NCI-H82 treated with DMSO at 0.1 percent for 48 hours (cell line): ENCODE measurements around the gene SIGLEC8.
"Not testable (repeated sequence)": the region's sequence is repeated elsewhere in the genome, so short reads cannot be mapped to it uniquely, and the experiment has no call there.

Source experiments
- DNase-seq: peaks from one replicate; lab custom pipeline; 2025; ENCODE audit not compliant: unreplicated experiment; lab: John Stamatoyannopoulos, UW

The SIGLEC8 gene

DNA sequence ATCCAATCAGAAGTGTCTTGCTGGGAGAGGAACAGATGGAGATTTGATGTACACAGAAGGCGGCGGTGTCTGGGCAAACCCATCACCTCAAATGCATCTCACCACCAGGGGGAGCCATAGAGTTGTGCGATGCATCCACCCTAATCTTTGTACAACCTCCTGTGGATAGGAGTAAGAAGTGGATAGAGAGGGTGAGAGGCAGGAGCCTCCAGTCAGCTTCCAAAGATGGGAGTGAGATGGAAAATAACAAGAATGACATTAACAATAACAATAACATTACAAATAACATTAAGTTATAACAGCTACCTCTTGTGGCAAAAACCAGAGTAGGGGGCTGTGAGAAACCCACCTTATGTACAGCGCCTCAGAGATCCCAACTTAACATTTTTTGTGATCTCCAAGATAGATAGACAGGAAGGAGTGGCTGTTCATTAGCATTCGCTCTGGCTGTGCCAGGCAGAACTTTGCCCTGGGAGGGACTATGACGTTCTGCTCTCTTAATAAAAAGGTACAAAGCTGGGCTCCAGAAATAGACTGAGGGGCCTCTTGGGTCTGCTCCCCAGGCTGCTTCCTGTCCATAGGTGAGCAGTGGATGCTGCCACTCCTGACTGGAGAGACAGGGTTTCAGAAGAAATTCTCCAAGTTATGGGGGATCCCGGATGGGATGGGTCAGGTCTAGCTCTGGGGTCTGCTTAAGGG lies 14.9 kb upstream of the SIGLEC8 start:
- peak; percentile 73 for DNase-seq

DNA sequence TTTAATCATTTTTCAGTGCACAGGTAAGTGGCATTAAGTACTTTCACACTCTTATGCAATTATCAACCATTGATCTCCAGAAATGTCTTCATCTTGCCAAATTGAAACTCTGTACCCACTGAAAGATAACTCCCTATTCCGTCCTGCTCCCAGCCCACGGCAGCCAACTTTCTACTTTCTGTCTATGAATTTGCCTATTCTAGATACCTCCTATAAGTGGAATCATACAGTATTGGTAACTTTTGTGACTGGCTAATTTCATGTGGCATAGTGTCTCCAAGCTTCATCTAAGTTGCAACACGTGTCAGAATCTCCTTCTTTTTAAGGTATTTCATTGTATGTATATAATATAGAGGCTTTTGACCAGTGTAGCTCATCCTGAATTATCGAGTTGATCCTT lies 14.4 kb upstream of the SIGLEC8 start:
- DNase-seq: no peak

DNA sequence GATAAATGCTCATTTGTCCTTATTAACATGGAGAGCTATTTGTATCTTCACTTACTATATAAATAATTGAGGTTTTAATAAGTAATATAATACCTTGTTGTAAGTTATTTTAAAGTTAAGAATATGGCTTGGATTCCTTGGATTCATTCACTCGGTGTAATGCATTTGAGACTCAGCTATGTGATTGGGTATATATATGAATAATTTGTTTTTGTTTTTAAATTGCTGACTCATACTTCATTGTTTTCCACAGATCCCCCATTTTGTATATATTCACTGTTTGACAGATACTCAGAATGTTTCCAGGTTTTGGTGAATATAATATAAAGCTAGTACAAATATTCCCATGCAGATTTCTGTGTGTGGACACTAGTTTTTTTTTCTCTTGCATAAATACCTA lies 13.3 kb upstream of the SIGLEC8 start:
- no peak for DNase-seq

DNA sequence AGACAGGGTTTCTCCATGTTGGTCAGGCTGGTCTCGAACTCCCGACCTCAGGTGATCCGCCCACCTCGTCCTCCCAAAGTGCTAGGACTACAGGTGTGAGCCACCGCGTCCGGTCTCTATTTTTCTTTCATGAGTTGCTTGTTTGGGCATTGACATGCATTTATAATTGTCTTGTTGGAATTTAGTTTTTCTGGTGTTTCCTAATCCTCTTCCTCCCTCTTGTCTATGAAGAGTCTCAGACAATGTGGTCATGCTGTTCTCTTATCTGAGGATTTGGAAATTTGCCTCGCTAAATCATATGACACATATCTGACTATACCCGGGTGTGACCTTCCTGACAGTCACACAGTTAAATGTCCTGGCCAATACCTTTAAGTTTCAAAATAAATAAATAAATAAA lies 12.7 kb upstream of the SIGLEC8 start:
- DNase-seq: no peak

DNA sequence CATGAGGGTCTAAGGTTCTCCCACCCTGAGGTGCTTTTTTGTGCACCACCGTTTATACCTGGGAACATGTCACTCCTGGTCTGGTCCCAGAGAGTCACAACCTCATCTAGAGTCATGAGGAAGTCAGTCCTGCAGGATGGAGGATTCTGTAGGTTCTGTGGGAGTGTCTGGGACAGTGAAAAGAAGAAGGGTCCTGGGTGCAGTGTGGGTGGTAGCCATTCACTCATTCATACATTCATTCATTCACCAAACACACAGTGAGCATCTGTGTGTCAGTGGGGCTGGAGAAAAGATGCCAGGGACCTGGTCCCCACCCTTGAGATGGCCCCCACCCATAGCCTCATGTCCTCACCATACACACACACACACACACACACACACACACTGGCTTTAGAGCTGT lies 11.4 kb upstream of the SIGLEC8 start:
- no peak for DNase-seq

DNA sequence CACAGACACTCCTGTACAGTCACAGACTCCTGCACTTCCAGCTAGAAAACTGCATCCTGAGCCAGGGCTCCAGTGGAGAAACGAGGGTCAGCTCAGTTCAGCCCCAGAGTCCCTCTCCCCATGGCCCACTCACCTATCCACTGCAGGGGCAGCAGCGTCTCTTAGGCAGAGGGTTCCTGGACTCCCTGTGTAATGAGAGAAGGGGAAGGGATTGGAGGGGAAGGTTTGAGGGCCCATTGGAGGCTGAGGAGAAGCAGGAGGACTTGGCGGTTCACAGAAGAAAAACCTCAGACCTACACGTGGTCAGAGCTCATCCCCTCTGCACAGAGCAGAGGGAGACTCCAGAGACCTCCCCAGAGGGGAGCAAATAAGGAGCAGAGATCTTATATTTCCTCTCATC lies 10.9 kb upstream of the SIGLEC8 start:
- no peak for DNase-seq

DNA sequence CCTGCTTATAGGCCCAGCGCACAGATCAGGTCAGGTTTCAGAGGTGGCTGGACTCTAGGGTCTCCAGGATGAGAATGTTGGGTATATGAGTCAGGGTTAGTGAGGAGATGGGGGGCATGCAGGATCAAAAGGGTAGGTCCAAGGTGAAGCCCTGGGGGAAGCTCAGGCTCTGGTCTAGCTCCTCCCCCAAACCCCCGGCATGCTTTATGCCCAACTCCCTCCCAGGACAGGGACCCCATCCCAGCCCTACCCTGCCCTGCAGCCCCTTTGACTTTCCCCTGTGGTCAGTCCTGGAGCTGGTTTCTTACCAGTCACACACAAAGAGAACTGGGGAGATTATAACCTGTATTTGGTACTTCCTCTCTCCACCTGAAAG lies 10.3 kb upstream of the SIGLEC8 start:
- no peak for DNase-seq

DNA sequence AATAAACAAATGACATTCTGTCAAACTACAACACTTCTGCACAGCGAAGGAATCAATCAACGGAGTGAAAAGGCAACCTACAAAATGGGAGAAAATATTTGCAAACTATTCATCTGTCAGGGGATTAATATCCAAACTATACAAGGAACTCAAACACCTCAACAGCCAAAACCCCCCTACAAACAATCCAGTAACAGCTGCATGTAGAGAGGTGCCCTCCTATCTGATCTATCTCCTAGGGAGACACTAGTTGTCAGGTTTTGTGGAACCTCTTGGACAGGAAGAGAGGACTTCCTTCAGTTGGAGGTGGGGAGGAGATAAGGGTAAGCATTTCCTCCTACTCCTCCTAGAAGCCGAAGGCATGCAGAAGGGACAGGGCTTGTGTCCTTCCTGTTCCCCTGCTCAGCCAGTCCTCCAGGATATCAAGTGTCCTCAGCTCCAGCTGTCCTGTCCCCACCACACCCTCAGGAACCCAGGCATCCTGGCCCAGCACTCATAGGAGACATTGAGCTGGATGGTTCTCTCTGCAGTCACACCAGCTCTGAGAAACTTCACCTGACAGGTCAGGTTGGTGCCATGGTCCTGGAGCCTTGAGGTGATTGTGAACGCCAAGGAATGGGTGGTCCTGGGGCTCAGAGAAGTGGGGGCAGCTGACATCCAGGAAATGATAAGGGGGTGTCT lies 9.8 kb upstream of the SIGLEC8 start:
- DNase-seq: no peak

DNA sequence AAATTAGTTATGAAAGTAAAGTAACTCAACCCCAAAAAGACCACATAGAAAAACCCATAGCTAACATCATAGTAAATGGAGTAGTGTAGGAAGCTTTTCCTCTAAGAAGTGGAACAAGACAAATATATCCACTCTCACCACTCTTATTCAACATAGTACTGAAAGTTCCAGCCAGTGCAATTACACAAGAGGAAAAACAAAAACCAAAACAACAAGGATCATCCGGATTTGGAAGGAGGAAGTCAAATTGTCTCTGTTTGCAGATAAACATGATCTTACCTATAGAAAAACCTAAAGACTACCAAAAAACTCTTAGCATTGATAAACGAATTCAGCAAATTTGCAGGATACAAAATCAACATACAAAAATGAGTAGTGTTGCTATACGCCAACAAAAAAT lies 8.5 kb upstream of the SIGLEC8 start:
- no peak for DNase-seq

DNA sequence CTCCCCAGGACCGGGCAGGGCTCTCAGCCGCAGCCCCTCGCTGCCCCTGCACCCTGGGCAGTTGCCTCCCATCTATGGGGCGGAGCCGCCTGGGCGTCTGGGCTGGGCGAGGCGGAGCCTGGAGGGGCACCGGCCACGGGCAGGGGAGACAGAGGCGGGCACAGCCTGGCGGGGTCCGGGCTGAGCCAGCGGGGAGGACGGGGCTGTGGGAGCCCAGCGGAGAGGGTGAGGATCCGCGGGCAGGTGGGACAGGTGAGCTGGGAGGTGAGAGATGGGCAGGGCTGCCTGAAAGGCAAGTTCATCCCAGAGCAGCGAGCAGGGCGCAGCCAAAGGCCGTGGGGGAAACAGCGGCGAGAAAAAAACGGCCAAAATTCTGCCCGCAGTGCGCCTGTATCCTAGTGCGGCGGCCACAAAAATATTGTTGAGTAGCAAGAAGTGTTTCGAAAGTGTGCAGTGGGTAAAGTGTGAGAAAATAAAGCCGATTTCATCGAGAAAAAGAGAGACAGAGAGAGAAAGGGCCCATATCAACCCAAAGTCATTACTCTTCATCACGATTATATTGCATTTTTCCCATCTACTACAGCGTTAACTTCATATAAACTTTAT lies 5.8 kb upstream of the SIGLEC8 start:
- not testable (repeated sequence) for DNase-seq

DNA sequence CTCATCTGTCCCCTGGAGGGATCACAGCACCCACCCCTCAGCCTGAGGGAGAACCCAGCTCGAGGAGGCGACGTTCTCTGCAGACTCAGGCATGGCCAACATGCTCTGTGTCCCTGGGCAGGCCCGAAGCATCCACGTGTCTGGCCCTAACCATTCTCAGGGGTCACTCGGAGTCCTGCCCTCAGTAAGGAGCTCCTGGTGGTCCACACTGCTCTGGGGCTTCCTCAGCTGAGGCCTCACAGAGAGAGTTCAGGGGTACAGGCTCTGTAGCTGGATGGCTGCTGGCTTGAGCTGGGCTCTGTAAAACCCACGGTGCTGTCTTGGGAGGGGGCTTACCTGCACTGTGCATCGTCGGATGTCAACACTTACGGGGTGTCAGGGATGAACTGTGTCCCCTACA lies 4.4 kb upstream of the SIGLEC8 start:
- no peak for DNase-seq

DNA sequence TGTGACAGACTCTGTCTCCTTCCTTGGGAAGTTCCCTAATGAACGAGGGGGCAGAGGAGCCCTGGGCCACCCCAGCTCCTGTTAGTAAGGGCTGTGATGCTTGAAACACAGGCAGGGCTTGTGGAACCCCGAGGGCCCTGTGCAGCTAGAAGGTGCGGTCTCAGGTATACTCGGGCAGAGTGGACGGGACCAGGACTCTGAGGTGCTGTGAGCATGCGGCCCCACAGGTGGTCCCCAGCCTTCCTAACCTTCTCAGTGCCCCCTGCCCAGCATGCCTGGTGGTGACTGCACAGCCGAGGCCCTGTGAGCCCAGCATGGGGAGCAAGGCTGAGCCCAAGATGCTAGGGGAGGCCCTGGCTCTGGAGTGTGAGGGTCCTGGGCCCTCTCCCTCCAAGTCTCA lies 4.0 kb upstream of the SIGLEC8 start:
- no peak for DNase-seq

DNA sequence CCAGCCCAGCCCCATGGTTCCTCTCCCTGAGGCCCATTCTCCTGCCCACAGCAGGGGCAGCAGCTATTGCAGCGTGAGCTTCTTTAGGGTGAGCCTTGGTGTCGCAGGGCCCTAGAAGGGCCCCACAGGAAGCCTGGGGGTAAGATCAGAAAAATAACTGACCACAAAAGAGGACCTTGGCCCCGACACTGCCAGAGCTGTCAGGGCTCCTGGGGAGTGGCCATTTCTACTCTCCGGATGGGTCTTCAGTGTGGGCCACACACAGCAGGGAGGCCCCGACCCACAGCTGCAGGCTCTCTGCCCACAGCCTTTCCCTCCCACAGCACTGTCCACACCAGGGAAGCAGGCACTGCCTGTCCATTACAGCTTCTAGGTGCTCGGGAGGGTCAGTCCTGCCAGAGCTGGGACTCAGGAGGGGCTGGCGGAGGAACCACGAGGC lies 3.5 kb upstream of the SIGLEC8 start:
- no peak for DNase-seq

DNA sequence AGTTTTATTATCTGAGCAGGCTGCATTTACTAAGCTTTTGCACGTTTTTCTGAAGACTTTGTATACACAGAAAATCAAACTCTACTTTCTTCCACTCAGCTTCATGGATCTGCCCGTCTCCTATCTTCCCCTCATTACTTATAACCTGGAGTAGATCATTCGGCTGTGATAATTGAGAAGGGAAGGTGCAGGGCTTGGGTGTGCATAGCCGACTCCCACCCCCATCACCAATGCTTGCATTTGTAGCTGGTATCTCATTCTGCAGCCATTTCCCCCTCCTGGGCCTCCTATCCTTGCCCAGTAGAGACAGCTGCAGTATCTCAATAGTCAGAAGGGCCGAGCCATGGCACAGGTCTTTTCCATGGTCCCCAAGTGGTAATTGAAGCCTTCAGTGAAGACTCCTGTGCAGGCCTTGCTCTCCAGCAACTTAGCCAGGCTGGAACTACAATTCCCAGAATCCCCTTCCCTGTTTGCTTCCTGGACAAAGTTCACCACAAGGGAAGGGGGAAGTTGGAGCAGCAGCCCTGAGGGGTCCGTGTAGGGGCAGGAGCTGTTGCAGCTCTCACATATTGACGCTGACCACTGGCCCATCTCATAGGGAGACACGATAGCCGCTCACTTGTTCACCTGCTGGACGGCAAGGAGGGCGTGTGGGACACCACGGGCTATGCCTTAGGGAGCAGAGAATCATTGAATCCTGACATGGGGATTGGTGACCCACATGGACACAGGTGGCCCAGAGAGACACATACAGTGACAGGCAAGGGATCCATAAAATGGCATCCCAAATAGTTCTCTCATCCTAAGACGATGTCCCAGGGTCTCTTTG lies 2.1 kb upstream of the SIGLEC8 start:
- no peak for DNase-seq

DNA sequence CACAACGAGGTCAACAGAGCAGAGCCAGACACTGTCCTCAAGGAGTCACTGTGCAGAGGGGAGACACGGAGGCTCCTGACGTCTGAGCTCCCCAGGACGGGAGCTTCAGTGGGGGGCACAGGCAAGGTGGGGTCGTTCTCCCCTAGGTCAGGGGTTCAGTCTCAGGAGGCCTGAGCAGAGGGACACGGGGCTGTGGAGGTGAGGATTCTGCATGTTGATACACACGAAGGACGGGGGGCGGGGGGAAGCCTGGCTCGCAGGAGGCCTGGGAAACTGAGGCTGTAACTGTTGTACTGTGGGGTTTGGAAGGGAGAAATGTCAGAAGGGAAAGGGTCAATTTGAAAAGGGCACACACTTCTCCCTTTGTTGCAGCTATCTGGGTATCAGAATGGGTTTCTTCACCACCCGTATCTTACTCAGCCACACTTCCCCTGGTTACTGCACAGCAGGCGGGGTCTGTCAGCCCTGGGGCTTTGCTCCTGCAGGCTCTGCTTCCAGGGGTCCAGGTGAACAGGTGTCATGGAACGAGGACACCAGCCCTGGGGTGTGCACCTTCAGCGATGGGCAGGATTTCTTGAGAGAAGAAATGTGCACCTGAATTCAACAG lies 748 bp upstream of the SIGLEC8 start:
- DNase-seq: no peak

DNA sequence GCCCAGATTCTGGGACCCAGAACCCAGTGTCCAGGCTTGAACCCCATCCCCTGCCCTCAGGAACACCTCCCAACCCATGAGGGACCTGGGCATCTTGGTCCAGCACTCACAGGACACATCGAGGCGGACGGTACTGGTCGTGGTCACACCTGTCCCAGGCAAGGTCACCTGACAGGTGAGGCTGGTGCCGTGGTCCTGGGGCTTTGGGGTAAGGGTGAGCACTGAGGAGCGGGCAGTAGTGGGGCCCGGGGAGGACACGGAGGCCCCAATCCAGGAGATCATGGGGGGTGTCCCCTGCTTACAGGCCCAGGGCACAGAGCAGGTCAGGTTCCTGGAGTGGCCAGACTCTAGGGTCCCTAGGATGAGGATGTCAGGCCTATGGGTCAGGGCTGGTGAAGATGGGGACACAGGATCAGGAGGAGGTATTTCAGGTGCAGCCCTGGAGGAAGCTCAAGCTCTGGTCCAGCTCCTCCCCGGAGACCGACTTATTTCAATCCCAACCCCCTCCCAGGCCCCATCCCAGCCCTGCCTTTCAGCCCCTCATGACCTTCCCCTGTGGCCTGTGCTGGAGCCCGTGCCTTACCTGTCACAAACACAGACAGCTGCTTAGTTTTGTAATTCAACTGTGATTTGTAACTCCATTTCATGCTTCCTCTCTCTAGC lies 772 bp downstream of the SIGLEC8 start:
- DNase-seq: no peak

DNA sequence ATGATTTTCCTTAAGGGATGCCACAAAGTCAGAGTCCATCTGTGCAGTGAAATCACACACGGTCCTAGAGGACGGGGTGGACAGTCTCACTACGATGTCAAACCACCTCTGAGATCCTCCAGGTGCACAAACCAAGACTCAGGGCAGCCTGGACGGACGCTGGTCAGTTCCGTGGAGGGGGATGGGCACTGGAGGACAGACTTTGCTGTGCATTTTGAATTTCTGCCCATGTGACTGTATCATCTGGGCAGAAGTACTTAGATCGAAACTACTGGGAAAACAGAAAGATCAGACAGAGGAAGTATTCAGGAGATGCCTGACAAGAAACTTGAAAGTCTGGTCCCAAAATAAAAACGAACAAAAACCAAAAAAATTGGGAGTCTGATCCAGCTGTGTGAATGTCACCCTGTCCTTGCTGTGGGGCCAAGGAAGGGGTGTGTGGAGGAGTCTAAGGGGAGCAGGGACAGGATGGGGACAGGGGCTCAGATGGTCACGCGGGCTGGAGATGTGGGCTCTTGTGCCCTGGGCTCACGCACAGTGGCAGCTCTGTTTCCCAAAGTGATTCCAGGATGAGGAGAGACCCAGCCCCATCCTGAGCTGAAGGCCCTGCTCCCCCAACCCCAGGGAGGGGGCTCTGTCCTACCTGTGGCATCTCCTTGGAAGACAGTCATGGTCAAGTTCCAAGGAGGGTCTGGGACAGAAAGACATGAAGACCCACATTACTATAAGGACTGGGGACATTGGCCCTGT lies 1.5 kb downstream of the SIGLEC8 start:
- DNase-seq: no peak

DNA sequence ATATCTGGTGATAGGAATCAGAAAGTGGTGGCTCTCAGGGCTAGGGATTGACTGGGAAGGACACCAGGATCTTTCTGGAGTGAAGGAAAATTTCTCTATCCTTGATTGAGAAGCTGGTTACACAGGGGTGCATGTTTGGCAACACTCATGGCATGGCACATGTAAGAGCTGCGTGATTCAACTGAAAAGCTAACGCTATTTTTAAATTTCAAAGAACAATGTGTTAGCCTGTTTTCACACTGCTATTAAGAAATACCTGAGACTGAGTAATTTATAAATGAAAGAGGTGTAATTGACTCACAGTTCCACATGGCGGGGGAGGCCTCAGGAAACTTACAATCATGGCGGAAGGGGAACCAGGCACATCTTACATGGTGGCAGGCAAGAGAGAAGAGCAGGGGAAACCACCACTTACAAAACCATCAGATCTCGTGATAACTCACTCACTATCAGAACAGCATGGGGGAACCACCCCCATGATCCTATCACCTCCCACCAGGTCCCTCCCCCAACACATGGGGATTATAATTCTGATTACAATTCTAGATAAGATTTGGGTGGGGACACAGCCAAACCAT lies 7.4 kb downstream of the SIGLEC8 start:
- no peak for DNase-seq

DNA sequence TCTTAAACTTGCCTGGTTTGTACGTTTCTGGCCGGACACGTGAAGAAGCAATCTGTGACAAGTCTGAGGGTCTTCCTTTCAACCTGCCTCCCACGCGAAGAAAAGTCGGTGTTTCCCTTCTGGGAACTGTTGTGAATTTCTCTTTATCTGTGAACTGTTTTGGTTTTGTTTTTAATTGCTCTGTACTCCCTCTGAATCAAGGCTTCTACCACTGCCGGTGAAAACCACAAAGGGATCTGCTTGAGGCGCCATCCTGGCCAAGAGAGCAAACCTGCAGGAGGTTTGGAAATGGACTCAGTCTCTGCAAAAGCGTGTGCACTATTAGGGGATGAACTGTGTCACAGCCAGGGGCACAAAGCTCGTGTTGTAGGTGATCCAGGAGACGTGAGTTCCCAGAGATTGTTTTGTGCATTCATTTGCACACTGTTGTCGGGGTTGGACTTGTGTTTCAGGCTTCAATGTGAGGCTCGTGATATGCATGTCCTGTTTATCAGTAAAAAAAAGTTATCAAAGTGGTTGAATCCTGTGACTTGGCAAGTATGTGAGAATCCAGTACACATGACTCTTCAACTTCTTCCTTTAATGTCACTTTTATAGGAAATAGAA lies 9.7 kb downstream of the SIGLEC8 start:
- no peak for DNase-seq
